HG02588 (cell line): ENCODE measurements around the gene CYB5B.
"Not testable (repeated sequence)": the region's sequence is repeated elsewhere in the genome, so short reads cannot be mapped to it uniquely, and the experiment has no call there.

Source experiments
- ATAC-seq: cut with Tn5 transposase; IDR thresholded peaks from one replicate; pipeline ENCODE4 v1.9.1; 2021; ENCODE audit warnings: mild to moderate bottlenecking, moderate library complexity; ENCODE audit not compliant: unreplicated experiment

Gene CYB5B

DNA sequence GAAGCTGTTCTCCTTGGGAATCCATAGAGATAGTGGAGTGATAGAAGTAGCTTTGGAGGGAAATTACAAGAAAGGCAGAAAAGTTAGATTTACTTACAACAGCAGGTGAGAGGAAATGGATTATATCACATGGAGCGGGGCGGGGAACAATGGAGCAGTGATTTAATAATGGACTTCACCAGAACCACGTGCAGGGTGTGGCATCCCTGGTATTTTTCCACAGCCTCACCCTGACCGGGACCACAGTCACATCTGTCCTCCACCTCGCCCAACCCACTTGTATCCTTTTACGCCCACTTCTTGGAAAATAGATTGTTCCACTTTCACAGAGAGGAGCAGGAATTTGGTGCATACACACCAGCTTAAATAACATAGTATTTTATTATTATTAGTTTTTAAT, 15.9 kb upstream of the CYB5B start:
- no peak for ATAC-seq

DNA sequence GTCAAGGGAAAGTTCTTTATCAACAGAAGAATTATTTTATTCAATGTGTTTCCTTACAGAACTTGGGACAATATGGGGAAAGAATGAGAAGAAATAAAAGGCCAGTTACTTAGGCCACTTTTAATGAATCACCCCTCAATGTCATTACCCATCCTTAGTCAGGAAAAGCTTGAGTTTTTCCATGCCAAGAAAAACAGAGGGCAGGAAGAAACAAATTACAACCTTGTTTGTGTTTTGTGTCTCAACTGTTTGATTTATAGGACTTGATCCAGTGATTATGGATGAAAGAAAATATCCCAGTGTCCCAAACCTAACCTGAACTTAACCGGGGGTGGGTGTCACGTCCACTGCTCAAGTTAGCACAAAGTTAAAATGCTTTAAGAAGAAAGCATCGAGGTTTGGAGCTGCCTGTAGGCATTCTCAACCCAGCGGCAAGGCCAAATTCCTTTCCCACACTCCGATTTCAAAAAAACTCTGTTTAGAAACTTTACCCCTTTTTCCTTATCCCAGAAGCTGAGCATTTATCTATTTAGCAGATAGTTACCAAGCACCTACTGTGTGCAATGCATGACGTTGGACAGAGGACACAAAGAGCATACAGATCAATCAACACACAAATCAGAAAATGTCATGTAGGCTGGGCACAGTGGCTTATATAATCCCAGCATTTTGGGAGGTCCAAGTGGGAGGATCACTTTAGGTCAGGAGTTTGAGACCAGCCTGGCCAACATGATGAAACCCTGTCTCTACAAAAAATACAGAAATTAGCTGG, 14.0 kb upstream of the CYB5B start:
- ATAC-seq, result no peak

DNA sequence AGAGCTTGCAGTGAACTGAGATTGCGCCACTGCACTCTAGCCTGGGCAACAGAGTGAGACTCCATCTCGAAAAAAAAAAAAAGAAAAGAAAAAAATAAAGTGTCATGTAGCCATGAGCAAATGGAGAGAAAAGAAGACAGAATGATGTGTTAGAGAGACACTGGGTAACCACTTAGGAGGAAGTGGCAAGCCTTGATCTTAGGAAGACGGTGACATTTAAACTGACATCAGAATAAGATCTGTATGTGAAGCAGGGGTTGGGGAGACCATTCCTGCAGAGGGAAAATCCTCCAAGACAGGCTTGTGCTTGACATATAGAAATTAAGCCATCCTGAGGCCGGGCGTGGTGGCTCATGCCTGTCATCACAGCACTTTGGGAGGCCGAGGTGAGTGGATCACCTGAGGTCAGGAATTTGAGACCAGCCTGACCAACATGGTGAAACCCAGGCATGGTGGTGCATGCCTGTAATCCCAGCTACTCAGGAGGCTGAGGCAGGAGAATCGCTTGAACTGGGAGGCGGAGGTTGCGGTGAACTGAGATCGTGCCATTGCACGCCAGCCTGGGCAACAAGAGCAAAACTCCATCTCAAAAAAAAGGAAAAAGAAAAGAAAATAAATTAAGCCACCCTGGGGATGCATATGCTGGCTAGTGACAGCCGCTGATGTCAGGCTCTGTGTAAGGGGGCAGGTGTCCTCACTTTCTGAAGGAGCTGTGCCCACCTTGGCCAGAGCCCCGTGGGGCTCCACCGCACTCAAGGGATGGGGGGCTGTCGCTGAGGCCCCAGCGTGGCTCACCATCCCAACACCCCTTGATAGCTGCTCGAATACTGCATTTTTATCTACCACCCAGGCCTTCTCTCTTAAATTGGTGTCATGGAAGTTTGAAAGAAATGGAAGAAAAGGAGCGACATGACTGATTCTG, 13.1 kb upstream of the CYB5B start:
- ATAC-seq, result no peak

DNA sequence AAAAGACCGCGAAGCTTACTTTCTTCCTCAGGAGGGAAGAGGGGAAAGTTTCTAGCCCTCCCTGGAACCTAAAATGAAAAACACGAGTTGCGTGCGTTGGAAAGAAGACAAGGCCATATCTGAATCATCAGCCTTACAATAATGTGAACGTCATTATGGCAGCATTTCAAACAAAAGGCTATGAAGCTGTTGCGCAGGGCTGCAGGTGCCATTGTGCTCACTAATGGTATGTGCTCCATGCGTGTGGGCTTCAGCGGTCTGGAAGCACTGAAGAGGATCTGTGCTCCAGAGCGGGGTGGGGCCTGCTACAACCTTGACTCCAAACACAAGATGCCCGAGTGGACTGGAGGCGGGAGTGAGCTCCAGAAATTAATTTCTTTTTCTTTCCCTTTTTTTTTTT, 12.1 kb upstream of the CYB5B start:
- no peak for ATAC-seq

DNA sequence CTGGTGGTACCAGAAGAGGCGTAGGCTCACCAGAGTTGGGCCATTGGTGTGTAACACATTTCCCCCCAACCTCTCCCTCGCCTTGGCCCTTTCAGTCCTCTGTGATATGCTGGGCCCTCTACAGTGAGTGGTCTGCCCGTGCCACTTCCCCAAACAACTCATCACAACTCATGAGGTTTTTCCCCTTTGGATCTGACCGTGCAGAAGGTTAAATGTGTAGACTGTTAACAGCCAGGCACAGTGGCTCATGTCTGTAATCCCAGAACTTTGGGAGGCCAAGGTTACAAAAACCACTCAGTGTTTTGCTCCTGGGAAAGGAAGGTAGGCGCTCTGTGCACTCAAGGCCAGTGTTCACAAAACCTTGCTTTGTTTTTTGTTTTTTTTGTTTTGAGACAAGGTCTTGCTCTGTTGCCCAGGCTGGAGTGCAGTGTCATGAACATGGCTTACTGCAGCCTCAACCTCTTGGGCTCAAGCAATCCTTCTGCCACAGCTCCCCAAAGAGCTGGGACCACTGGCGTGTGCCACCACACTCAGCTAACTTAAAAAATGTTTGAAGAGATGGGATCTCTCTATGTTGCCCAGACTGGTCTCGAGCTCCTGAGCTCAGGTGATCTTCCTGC, 11.3 kb upstream of the CYB5B start:
- ATAC-seq, result no peak

DNA sequence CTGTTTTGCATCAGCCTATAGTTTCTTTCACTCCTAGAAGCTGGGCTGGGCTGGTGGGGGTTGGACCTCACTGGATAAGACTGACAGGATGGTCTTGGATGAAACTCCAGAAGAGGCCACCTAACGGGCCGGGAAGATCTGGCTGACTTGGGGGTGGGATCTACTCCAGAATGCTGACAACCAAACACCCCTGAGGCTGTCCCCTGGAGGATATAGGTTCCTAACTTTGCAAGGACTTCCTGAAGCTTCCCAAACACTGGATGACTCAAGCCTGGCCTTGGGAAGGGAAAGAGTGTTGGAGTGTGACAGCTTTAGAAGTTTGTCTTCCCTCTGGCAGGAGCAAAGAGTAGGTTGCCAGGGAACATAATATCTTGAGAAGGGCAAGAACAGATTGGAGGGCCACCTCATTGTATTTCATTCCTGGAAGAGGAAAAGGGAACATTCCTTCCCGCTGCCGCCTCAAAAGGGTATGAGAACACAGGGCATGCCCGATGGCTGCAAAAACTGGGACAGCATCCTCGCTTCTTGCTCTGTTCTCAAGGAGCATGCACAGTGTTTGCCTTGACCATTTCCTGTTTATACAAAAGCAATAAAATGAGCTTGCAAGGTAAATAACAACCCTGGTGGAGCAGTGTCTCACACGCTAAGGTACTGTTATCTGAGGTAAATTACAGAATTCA, 6.8 kb upstream of the CYB5B start:
- no peak for ATAC-seq

DNA sequence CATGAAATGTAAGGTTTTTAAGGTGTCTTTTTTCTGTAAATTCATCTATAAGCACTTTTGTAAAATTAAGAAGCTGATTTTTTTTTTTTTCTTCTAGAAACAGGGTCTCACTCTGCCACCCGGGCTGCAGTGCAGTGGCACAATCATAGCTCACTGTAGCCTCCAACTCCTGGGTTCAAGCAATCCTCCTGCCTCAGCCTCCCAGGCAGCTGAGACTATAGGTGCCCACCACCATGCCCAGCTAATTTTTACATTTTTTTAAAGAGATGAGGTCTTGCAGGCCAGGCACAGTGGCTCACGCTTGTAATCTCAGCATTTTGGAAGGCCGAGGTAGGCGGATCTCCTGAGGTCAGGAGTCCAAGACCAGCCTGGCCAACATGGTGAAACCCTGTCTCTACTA, 4.5 kb upstream of the CYB5B start:
- no peak for ATAC-seq

DNA sequence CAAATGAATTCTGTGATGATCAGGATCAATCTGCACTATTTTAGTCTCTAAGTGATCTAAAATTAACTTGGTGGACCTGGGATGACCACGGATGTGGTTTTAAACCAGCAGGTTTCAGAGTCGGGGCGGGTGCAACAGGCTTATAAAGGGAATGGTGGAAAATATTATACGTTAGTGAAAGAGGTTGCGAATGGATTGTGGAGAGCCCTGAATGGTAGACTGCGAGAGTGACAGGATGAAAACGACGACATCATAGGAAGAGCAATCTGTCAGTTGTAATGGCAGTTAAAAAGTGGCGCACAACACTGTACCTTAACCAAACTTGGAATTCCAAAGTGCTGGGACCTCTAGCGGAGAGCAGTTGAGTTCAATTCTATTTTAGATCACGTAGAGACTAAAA, 1.2 kb upstream of the CYB5B start:
- ATAC-seq, result no peak

DNA sequence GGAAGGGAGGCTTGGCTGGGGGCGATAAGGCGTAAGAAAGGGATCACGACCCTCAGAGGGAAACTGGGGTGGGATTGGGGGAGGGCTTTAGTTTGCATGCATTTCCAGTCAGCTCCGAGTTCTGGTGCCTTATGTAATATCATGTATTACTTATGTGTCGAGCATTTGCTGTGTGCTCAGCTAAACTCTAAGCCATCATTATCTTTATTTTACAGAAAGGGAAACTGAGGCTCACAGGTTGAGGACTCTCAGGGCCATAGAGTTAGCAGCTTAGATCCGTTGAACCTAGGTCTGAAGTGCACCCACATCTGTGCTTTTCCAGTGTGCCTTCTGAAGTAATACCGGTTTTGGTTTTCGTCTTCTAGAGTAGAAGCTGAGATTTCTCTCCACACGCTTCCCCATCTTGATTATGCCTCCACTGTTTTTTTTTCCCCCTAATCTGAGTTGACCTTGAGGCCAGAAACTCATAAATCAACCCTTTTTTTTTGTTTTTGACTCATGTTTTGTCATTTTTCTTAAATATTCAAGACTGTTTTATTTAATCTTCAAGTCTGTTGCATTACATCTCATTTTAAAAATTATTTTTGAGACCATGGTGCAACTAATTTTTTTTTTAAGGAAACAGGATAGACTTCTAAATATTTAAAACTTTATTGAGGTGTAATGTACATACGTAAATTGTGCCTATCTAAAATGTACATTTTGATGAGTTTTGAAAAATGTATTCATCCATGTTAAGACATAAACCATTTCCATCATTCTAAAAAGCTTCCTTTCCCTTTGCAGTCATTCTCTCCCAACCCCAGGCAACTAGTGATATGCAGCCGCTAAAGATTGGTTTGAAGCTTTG, 741 bp downstream of the CYB5B start:
- no peak for ATAC-seq

DNA sequence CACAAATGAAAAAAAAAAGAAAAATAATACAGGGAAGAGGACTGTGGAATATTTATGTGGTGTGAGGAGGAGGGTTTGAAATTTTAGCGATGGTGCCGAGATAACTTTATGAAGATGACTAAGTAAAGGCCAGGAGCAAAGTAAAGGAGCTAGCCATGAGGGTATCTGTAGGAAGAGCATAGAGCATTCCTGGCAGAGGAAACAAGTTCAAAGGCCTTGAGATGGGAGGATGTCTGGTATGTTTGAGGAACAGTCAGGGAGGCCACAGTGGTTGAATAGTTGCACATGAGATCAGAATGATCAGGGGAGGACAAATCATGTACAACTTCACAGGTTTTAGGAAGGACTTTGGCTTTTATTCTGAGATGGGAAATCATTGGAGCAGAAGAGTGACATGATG, 4.2 kb downstream of the CYB5B start:
- no peak for ATAC-seq

DNA sequence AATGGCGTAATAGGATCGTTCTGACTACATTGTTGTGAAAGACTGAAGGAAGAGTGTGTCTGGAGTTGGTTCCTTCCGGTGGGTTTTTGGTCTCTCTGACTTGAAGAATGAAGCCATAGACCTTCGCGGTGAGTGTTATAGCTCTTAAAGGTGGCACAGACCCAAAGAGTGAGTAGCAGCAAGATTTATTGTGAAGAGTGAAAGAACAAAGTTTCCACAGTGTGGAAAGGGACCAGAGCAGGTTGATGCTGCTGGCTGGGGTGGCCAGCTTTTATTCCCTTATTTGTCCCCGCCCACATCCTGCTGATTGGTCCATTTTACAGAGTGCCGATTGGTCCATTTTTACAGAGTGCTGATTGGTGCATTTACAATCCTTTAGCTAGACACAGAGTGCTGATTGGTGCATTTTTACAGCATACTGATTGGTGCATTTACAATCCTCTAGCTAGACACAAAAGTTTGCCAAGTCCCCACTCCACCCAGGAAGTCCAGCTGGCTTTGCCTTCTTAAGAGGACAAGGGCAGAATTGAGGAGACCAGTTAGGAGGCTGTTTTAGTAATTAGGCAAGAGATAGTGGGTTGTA, 4.7 kb downstream of the CYB5B start:
- ATAC-seq, result not testable (repeated sequence)

DNA sequence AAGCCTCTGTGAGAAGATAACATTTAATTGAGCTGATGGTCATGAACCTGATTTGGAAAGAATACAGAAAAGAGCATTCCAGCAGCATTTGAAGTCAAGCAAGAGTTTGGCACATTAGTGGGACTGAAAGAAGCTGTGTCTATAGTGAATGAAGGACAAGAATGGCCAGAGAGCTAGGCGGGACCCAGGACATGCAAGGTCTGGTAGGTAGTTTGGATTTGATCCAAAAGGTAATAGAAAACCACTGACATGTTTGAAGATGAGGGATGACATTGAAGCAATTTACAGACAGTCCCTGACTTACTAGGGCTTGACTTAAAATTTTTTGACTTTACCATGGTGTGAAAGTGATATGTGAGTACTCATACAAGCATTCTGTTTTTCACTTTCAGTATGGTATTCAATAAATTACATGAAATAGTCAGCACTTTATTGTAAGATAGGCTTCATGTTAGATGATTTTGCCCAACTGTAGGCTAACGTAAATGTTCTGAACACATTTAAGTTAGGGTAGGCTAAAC, 7.6 kb downstream of the CYB5B start:
- ATAC-seq, result no peak

DNA sequence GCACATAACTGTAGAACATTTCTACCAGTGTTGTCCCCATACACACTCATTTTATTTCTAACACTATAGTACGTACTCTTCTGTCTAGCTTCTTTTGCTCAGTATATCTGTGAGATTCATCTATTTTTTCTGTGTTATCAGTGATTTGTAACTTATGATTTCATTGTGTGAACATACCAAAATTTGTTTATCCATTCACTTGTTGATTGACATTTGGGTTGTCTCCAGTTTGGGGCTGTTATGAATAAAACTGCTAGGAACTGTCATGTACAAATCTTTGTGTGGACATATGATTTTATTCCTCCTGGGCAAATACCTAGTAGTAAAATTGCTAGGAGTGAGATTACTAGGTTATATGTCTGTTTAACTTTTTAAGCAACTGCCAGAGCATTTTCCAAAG, 9.6 kb downstream of the CYB5B start:
- no peak for ATAC-seq

DNA sequence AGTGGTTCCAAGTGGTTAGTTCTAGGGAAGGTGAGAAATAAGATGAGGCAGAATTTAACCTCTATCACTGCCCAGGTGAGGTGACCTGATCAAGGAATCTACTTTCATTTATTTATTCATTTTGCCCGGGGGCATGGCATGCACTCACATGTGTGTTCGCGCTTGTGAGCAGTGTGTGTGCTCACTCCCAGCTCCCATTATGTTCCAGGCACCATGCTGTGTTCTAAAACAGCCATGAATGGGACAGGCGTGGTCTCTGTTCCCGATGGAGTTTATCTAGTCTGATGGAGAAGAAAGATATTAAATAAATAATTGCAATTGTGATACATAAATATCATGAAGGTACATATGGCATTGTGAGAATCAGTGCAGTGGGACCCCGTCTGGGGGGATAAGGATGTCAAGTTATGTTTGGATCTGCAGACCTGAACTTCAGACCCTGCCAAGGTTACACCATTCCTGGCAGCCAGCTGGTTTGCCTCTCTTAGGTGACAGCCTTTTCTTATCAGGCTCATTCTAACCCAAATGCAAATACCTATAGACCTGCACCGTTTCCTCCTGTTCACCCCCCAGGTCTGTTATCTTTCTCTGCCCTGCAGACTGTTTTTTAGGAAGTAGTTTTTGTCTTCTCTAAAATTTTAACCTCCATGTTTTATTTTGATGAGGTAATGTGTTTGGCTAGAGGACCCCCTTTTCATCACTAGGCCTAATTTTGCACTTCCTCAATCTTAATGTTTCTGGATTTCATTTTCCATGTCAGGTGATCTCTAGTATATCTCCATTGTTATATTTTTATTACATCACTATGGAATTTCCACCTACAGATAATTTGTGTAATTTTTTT, 11.8 kb downstream of the CYB5B start:
- ATAC-seq, result no peak

DNA sequence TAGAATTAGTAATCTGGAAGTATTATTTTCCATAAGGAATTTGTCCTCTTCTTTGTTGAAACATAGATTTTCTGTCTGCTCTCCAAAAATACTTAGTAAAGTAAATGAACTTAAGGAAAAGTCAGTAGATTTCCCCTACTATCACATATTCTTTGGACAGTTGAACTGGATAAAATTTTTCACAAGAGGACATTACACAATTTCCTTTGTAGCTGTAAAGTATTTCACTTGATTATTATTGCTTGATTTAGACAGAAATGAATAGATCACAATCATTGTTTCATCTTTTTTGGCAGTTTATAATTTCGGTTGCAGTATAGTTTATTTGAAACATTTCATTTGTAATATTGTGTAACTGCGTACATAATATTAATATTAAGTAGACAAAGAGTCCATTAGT, 12.5 kb downstream of the CYB5B start:
- no peak for ATAC-seq

DNA sequence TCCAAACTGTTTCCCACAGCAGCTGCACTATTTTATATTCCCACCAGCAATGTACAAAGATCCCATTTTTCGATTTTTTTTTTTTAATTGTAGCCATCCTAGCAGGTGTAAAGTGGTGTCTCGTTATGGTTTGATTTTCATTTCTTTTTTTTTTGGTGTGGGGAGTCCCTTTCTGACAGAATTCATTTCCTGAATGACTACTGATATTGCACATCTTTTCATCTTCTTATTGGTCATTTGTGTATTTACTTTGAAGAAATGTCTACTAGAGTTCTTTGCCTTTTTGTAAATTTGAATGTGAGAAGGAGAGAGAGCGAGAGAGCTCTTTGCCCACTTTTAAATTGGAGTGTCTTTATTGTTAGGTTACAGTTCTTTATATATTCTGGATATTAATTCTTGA, 14.0 kb downstream of the CYB5B start:
- no peak for ATAC-seq

DNA sequence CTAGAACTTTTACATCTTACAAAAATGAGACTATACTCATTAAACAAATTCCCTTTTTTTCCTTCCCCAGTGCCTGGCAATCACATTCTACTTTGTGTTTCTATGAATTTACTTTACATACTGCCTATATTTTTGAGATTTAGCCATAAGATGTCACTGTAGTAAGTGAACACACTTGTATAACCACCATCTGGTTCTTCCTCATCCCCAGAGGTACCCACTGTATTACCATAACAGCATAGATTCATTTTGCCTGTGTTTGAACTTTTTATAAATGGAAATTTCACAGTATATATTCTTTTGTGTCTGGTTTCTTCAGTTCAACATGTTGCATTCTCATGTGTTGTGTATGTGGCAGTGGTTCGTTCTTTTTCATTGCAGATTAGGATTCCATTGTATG, 15.8 kb downstream of the CYB5B start:
- ATAC-seq, result no peak

DNA sequence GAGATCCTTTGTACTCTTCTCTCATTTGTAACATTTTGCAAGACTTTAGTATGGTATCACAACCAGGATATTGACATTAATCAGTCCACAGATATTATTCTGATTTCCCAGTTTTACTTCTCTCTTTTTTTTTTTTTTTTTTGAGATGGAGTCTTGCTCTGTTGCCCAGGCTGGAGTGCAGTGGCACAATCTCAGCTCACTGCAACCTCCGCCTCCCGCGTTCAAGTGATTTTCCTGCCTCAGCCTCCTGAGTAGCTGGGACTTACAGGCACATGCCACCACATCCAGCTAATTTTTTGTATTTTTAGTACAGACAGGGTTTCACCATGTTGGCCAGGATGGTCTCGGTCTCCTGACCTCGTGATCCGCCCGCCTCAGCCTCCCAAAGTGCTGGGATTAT, 16.6 kb downstream of the CYB5B start:
- ATAC-seq, result not testable (repeated sequence)
